Urinary bladder (tissue), 4 donors: ENCODE results near the gene RMRP. TPM values are rescaled to one million over a fixed set of nuclear protein-coding genes. Genes with fewer than 3 reads are reported as not detected.

Experiments used
- DNase-seq: peaks from one replicate; pipeline ENCODE4 v3.0.0-alpha.2; 2015; ENCODE audit errors: extremely low spot score
- H3K27ac ChIP-seq: one replicate; pipeline ENCODE4 v1.5.1; 2013; ENCODE audit warnings: low read depth, mild to moderate bottlenecking, moderate library complexity
- H3K36me3 ChIP-seq: one replicate; pipeline ENCODE4 v1.6.1; 2013; ENCODE audit warnings: mild to moderate bottlenecking, moderate library complexity; ENCODE audit not compliant: insufficient read depth
- H3K4me1 ChIP-seq: one replicate; pipeline ENCODE4 v1.6.1; 2013; ENCODE audit warnings: mild to moderate bottlenecking, moderate library complexity; ENCODE audit not compliant: insufficient read depth
- H3K4me3 ChIP-seq: one replicate; pipeline ENCODE4 v1.5.1; 2013; ENCODE audit warnings: low read depth, low read length
- WGBS: extraction: QIAGEN DNeasy Blood & Tissue Kit; methylation state at CpG from one replicate; pipeline ENCODE4 v1.1.7; 2013; 5-methylcytosine and 5-hydroxymethylcytosine counted together
- polyA plus RNA-seq: library from polyadenylated mRNA; stranded (reverse); fragments of 200-250 nt; gene quantifications from one replicate; pipeline ENCODE4 v1.2.3, GENCODE V29; 2013
- total RNA-seq: library from RNA; depleted of rRNA; stranded (reverse); fragments of >200 nt; gene quantifications from one replicate; pipeline ENCODE4 v1.2.3, GENCODE V29; 2014
- donor health status: healthy with polysubstance abuse.
- donor health status: healthy.

RMRP gene
- total and polyA plus RNA-seq, 2 donors = 99,097 TPM; not detected in 1

DNA sequence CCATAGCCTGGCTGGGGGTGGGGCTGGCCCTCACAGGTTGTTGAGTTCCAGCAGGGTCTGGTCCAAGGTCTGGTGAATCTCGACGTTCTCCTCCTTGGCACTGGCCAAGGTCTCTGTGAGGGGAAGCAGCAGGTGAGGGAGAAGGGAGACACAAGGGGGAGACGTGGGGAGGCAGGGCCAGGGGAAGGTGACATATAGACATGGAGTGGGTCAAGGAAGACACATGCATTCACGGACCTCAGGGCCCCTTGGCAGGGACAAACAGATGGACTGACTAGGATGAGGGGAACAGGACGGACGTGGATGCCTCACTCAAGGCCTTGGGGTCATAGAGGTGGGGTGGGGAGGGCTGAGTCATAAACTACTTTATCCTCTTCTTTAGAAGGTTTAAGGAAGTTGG lies 24.2 kb upstream of the RMRP start:
- Histone ChIP-seq H3K4me1 (no peaks in the 10 kb centered on the region), H3K36me3 (no peaks in the 10 kb centered on the region), H3K27ac (no peak overlapping the region), H3K4me3 (no peak overlapping the region)
- no peak for DNase-seq
- WGBS = 47% methylated on average over 6 of the region's 6 CpGs

DNA sequence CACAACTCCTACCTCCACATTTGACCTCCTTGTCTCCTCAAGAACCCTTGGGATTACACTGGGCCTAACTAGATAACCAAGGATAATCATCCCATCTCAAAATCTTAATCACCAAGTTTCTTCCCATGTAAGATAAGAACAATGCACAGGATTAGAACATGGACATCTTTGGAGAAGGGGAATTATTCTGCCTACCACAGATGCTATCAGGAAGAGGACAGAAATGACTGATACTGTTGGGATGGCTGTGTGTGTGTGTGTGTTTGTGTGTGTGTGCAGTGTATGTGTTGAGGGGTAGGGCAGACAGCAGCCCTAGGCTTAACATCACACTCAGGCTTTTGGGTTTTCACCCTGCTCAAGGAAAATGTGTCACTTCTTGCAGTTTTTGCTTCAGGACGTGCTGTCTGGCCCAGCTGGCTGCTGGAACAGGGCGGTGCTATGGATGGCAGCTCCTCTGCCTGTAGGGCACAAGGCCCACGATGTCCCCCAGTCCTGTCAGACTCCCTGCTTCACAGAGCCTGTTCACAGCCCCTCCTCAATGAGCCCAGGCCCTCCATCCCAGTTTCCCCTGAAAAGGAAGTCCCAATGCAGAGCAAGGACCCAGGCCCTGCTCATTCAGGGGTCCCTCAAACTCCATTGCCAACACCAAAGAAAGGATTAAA lies 23.7 kb upstream of the RMRP start:
- Histone ChIP-seq H3K27ac (no peak overlapping the region), H3K36me3 (no peaks in the 10 kb centered on the region), H3K4me3 (no peak overlapping the region), H3K4me1 (no peaks in the 10 kb centered on the region)
- DNase-seq = no peak
- 46% methylated on average over 3 of the region's 3 CpGs for WGBS

DNA sequence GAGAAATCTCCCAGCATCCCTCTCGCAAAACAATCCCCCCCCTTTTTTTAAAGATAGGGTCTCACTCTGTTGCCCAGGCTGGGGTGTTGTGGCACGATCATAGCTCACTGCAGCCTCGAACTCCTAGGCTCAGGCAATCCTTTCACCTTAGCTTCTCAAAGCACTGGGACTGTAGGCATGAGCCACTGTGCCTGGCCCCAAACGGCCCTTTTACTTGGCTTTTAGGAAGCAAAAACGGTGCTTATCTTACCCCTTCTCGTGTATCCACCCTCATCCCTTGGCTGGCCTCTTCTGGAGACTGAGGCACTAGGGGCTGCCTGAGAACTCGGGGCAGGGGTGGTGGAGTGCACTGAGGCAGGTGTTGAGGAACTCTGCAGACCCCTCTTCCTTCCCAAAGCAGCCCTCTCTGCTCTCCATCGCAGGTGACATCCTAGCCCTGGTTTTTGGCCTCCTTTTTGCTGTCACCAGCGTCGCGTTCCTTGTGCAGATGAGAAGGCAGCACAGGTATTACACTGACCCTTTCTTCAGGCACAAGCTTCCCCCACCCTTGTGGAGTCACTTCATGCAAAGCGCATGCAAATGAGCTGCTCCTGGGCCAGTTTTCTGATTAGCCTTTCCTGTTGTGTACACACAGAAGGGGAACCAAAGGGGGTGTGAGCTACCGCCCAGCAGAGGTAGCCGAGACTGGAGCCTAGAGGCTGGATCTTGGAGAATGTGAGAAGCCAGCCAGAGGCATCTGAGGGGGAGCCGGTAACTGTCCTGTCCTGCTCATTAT lies 22.7 kb upstream of the RMRP start:
- Histone ChIP-seq H3K4me1 (peaks cover 2% of the 10 kb centered on the region), H3K4me3 (no peak overlapping the region), H3K27ac (no peak overlapping the region), H3K36me3 (no peaks in the 10 kb centered on the region)
- 29% methylated on average over 15 of the region's 15 CpGs for WGBS
- DNase-seq = no peak

DNA sequence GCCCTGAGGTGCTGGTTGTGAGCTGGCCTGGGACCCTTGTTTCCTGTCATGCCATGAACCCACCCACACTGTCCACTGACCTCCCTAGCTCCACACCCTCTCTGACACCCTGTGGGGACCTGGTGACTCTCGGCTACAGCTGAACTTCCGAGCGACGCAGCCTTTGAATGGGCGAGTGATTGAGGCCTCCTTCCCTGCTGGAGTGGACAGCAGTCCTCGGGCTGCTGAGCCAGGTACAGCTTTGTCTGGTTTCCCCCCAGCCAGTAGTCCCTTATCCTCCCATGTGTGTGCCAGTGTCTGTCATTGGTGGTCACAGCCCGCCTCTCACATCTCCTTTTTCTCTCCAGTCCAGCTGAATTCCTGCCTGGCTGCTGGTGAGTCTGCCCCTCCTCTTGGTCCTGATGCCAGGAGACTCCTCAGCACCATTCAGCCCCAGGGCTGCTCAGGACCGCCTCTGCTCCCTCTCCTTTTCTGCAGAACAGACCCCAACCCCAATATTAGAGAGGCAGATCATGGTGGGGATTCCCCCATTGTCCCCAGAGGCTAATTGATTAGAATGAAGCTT lies 22.0 kb upstream of the RMRP start:
- H3K36me3 ChIP-seq = no peaks in the 10 kb centered on the region
- peaks cover 2% of the 10 kb centered on the region for H3K4me1 ChIP-seq
- no peak for DNase-seq
- WGBS = 73% methylated on average over 8 of the region's 8 CpGs
- no peak overlapping the region for H3K27ac ChIP-seq
- H3K4me3 ChIP-seq = no peak overlapping the region

DNA sequence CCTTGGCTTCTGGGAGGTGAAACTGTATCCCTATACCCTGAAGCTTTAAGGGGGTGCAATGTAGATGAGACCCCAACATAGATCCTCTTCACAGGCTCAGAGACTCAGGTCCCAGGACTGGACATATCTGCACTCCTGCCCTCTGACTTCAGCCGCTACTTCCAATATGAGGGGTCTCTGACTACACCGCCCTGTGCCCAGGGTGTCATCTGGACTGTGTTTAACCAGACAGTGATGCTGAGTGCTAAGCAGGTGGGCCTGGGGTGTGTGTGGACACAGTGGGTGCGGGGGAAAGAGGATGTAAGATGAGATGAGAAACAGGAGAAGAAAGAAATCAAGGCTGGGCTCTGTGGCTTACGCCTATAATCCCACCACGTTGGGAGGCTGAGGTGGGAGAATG lies 21.3 kb upstream of the RMRP start:
- WGBS = 85% methylated on average over 5 of the region's 5 CpGs
- Histone ChIP-seq H3K4me3 (no peak overlapping the region), H3K4me1 (peaks cover 2% of the 10 kb centered on the region), H3K27ac (no peak overlapping the region), H3K36me3 (no peaks in the 10 kb centered on the region)
- DNase-seq = no peak

DNA sequence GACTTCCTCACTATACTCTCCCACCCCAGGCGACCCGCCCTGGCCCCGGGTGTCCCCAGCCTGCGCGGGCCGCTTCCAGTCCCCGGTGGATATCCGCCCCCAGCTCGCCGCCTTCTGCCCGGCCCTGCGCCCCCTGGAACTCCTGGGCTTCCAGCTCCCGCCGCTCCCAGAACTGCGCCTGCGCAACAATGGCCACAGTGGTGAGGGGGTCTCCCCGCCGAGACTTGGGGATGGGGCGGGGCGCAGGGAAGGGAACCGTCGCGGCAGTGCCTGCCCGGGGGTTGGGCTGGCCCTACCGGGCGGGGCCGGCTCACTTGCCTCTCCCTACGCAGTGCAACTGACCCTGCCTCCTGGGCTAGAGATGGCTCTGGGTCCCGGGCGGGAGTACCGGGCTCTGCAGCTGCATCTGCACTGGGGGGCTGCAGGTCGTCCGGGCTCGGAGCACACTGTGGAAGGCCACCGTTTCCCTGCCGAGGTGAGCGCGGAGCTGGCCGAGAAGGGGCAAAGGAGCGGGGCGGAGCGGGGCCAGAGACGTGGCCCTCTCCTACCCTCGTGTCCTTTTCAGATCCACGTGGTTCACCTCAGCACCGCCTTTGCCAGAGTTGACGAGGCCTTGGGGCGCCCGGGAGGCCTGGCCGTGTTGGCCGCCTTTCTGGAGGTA lies 18.0 kb upstream of the RMRP start:
- H3K36me3 ChIP-seq = no peaks in the 10 kb centered on the region
- no peak overlapping the region for H3K27ac ChIP-seq
- 4% methylated on average over 51 of the region's 51 CpGs for WGBS
- peak; percentile 60 for DNase-seq
- H3K4me1 ChIP-seq = peaks cover 2% of the 10 kb centered on the region
- H3K4me3 ChIP-seq = peak overlapping the region; percentile 37

DNA sequence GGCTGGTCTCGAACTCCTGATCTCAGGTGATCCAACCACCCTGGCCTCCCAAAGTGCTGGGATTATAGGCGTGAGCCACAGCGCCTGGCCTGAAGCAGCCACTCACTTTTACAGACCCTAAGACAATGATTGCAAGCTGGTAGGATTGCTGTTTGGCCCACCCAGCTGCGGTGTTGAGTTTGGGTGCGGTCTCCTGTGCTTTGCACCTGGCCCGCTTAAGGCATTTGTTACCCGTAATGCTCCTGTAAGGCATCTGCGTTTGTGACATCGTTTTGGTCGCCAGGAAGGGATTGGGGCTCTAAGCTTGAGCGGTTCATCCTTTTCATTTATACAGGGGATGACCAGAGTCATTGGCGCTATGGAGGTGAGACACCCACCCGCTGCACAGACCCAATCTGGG lies 17.4 kb upstream of the RMRP start:
- DNase-seq = no peak
- peaks cover 2% of the 10 kb centered on the region for H3K4me1 ChIP-seq
- no peak overlapping the region for H3K27ac ChIP-seq
- H3K4me3 ChIP-seq = peak overlapping the region; percentile 37
- H3K36me3 ChIP-seq = no peaks in the 10 kb centered on the region
- WGBS = 39% methylated on average over 13 of the region's 13 CpGs

DNA sequence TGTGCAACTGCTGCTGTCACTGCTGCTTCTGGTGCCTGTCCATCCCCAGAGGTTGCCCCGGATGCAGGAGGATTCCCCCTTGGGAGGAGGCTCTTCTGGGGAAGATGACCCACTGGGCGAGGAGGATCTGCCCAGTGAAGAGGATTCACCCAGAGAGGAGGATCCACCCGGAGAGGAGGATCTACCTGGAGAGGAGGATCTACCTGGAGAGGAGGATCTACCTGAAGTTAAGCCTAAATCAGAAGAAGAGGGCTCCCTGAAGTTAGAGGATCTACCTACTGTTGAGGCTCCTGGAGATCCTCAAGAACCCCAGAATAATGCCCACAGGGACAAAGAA lies 16.2 kb upstream of the RMRP start:
- no peak overlapping the region for H3K4me3 ChIP-seq
- peaks cover 2% of the 10 kb centered on the region for H3K4me1 ChIP-seq
- no peak for DNase-seq
- WGBS = 75% methylated on average over 3 of the region's 3 CpGs
- H3K36me3 ChIP-seq = no peaks in the 10 kb centered on the region
- H3K27ac ChIP-seq = no peak overlapping the region

DNA sequence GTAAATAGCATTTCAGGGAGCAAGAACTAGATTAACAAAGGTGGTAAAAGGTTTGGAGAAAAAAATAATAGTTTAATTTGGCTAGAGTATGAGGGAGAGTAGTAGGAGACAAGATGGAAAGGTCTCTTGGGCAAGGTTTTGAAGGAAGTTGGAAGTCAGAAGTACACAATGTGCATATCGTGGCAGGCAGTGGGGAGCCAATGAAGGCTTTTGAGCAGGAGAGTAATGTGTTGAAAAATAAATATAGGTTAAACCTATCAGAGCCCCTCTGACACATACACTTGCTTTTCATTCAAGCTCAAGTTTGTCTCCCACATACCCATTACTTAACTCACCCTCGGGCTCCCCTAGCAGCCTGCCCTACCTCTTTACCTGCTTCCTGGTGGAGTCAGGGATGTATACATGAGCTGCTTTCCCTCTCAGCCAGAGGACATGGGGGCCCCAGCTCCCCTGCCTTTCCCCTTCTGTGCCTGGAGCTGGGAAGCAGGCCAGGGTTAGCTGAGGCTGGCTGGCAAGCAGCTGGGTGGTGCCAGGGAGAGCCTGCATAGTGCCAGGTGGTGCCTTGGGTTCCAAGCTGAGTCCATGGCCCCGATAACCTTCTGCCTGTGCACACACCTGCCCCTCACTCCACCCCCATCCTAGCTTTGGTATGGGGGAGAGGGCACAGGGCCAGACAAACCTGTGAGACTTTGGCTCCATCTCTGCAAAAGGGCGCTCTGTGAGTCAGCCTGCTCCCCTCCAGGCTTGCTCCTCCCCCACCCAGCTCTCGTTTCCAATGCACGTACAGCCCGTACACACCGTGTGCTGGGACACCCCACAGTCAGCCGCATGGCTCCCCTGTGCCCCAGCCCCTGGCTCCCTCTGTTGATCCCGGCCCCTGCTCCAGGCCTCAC lies 15.6 kb upstream of the RMRP start, which contains the start of gene CA9:
Gene CA9 (plus strand): TSS at position 797 of the 893 bp plus-strand sequence. CDS start 32 bp downstream, at position 829.
- H3K27ac ChIP-seq = no peak within 1 kb of the TSS
- WGBS = 49% methylated on average over 10 of the region's 10 CpGs
- H3K36me3 ChIP-seq = no peaks in the 10 kb centered on the region
- H3K4me1 ChIP-seq = peaks cover 2% of the 10 kb centered on the region
- DNase-seq = no peak
- no peak within 1 kb of the TSS for H3K4me3 ChIP-seq

DNA sequence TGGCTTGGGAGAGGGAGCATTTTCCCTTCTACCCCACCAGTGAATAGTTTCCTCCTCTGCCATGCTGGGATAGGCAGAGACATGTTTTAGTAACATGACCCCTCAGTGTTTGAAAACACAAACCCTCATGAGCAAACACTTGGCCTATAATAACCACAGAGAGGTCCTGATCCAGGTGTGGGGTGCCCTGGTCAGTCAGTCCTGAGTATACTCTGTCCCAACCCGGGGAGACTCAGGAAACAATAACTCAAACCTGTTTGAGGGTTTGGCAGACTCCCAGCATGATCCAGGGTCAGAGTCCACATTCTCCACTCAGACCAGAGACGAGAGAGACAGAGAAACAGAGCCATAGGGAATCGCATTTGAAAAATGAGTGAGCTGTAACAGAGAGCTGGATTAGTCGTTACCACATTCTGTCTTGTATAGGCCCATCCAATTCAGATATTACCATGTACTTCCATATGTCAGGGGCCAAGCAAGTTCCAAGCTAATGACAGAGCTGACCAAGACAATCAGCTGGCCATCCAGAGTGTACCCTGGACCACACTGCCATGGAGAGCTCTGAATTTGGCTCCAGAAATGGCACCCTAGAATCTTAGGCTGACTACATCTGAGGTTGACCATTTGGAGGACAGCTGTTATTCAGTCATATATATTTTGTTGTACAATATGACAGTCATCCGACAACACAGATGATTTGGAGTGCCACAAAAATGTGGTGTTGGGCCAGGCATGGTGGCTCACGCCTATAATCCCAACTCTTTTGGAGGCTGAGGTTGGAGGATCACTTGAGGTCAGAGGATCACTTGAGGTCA lies 11.7 kb upstream of the RMRP start:
- H3K27ac ChIP-seq = no peak overlapping the region
- 71% methylated on average over 6 of the region's 6 CpGs for WGBS
- no peak overlapping the region for H3K4me3 ChIP-seq
- no peak for DNase-seq
- H3K36me3 ChIP-seq = no peaks in the 10 kb centered on the region
- no peaks in the 10 kb centered on the region for H3K4me1 ChIP-seq

DNA sequence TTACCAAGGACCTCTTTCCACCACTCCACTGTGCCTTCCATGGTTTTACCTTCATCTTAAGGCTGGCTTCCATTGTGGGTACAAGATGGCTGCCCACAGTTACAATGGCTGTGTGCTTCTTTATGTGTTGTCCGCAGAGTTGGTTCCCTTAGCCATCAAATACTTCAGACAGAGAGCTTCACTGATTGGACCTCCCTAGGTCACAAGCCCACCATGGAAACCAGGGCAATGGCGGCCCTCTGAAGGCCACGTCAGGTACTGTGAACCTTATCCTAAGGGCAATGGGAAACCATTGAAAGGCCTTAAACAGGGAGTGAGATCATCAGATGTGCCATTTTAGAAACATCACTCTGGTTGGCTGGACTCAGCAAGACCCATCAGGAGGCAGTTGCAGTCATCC lies 10.1 kb upstream of the RMRP start:
- no peaks in the 10 kb centered on the region for H3K36me3 ChIP-seq
- no peak overlapping the region for H3K27ac ChIP-seq
- H3K4me1 ChIP-seq = no peaks in the 10 kb centered on the region
- DNase-seq = no peak
- H3K4me3 ChIP-seq = no peak overlapping the region
- WGBS = 94% methylated on average over 3 of the region's 3 CpGs

DNA sequence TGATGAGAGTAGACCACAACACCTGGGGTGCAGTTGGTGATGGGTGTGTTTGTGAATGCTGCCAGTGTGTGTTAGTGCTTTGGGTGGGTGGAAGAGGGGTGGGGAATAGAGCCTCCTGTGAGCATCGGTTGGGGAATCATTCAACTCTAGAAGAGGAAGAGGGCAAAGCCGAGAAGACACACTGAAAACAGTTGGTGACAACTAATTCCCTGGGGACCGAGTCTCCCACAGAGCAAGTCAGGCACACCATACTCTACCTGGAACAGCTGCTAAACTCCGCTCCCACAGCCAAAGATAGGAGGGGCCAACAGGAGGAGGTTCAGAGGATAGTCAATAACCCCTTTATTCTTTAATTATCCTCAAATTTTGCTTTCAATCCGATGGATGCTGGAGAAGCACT lies 8.7 kb upstream of the RMRP start:
- 91% methylated on average over 5 of the region's 5 CpGs for WGBS
- DNase-seq = no peak
- Histone ChIP-seq H3K4me3 (no peak overlapping the region), H3K27ac (no peak overlapping the region), H3K36me3 (no peaks in the 10 kb centered on the region), H3K4me1 (no peaks in the 10 kb centered on the region)
